HG03097 (cell line): ENCODE results near the gene AK9.
"Not testable (repeated sequence)": the region's sequence is repeated elsewhere in the genome, so short reads cannot be mapped to it uniquely, and the experiment has no call there.

ENCODE experiments used
- ATAC-seq: cut with Tn5 transposase; IDR thresholded peaks from one replicate; pipeline ENCODE4 v1.9.1; 2021; ENCODE audit not compliant: unreplicated experiment, low FRiP score

The AK9 gene

GRCh38 chr6:109701221-109701620 lies 10.2 kb upstream of the AK9 start:
- ATAC-seq = no peak

- no peak for ATAC-seq
Observed at GRCh38 chr6:109696355-109696754, 5.4 kb upstream of the AK9 start.

GRCh38 chr6:109695468-109695867 lies 4.5 kb upstream of the AK9 start:
- ATAC-seq = no peak

- ATAC-seq = no peak
Observed at GRCh38 chr6:109693111-109693510, 2.1 kb upstream of the AK9 start.

GRCh38 chr6:109690373-109690736 lies 647 bp downstream of the AK9 start:
- peak; percentile 38 for ATAC-seq

- ATAC-seq = no peak
Observed at GRCh38 chr6:109687271-109687761, 3.7 kb downstream of the AK9 start.

- ATAC-seq = no peak
Observed at GRCh38 chr6:109686566-109687265, 4.3 kb downstream of the AK9 start.

GRCh38 chr6:109678661-109679505 lies 12.1 kb downstream of the AK9 start:
- ATAC-seq = not testable (repeated sequence)

GRCh38 chr6:109678240-109678639 lies 12.8 kb downstream of the AK9 start:
- no peak for ATAC-seq

- no peak for ATAC-seq
Observed at GRCh38 chr6:109676724-109677123, 14.3 kb downstream of the AK9 start.

GRCh38 chr6:109672839-109673238 lies 18.2 kb downstream of the AK9 start:
- no peak for ATAC-seq

- ATAC-seq = no peak
Observed at GRCh38 chr6:109672175-109672574, 18.8 kb downstream of the AK9 start.

- ATAC-seq = no peak
Observed at GRCh38 chr6:109671733-109672132, 19.3 kb downstream of the AK9 start.

- no peak for ATAC-seq
Observed at GRCh38 chr6:109669811-109670210, 21.2 kb downstream of the AK9 start.

GRCh38 chr6:109662192-109662591 lies 28.8 kb downstream of the AK9 start:
- no peak for ATAC-seq

GRCh38 chr6:109660526-109661320 lies 30.3 kb downstream of the AK9 start:
- ATAC-seq = no peak

- ATAC-seq = no peak
Observed at GRCh38 chr6:109655761-109656262, 35.2 kb downstream of the AK9 start.

- no peak for ATAC-seq
Observed at GRCh38 chr6:109653264-109653663, 37.7 kb downstream of the AK9 start.

- no peak for ATAC-seq
Observed at GRCh38 chr6:109644131-109644530, 46.9 kb downstream of the AK9 start.

- ATAC-seq = no peak
Observed at GRCh38 chr6:109632405-109632804, 58.6 kb downstream of the AK9 start.

GRCh38 chr6:109631403-109631802 lies 59.6 kb downstream of the AK9 start:
- no peak for ATAC-seq
